ENCODE results near the gene PLEKHM3.

PLEKHM3 gene

DNA sequence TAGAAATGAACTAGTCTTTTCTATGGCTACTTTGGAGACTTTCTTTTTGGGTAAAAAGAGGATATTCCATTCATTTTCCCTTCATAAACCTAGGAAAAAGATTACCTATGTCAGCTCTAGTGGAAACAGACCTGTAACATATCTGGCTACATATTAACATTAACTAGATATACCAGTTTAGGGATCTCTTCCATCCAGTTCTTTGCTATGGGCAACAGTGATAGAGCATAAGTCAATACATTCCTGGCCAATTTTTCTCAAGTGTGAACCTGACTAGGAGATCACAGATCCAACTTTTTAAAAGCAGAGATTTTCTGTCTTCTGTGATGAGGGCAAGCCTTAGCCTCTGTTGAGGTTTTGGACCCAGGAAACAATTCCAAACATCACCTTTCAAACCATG is 34.5 kb downstream of the PLEKHM3 start:
- H3K4me2 ChIP-seq (ENCODE audit: low read depth, low read length, poor library complexity, severe bottlenecking): no peak overlapping the region
- H3K9ac ChIP-seq (ENCODE audit: low read depth, low read length, poor library complexity, severe bottlenecking): no peak overlapping the region
- TF ChIP-seq, protein P1, sequence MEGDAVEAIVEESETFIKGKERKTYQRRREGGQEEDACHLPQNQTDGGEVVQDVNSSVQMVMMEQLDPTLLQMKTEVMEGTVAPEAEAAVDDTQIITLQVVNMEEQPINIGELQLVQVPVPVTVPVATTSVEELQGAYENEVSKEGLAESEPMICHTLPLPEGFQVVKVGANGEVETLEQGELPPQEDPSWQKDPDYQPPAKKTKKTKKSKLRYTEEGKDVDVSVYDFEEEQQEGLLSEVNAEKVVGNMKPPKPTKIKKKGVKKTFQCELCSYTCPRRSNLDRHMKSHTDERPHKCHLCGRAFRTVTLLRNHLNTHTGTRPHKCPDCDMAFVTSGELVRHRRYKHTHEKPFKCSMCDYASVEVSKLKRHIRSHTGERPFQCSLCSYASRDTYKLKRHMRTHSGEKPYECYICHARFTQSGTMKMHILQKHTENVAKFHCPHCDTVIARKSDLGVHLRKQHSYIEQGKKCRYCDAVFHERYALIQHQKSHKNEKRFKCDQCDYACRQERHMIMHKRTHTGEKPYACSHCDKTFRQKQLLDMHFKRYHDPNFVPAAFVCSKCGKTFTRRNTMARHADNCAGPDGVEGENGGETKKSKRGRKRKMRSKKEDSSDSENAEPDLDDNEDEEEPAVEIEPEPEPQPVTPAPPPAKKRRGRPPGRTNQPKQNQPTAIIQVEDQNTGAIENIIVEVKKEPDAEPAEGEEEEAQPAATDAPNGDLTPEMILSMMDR (conservative IDR thresholded peaks at IDR 0.05; ENCODE audit: low read length): no peak
- TF ChIP-seq EZH2phosphoT487 (IDR thresholded peaks at IDR 0.05; ENCODE audit: borderline replicate concordance): no peak
- no peak overlapping the region for H3K4me3 ChIP-seq (ENCODE audit: low read length, poor library complexity, severe bottlenecking)
- H4K20me1 ChIP-seq (ENCODE audit: insufficient read depth, low read length, poor library complexity, severe bottlenecking): no peaks in the 10 kb centered on the region
- H3K9me3 ChIP-seq (ENCODE audit: insufficient read depth, low read depth, low read length): no peaks in the 10 kb centered on the region
- no peaks in the 10 kb centered on the region for H3F3A ChIP-seq (ENCODE audit: low read depth)
- H3K27me3 ChIP-seq (ENCODE audit: insufficient read depth, low read length, poor library complexity, severe bottlenecking): no peaks in the 10 kb centered on the region
- peaks cover 12% of the 10 kb centered on the region for H3K4me1 ChIP-seq (ENCODE audit: insufficient read depth, low read length, poor library complexity, severe bottlenecking)
- no peaks in the 10 kb centered on the region for H3K36me3 ChIP-seq (ENCODE audit: insufficient read depth, low read length)
- no peaks in the 10 kb centered on the region; the same call in 1 of the 2 replicates for H3K79me2 ChIP-seq (ENCODE audit: insufficient read depth, low read length)
- H2AFZ ChIP-seq (ENCODE audit: low read length): no peak overlapping the region
- H3K9me2 ChIP-seq (replicated peaks; ENCODE audit: low read depth, low read length): no peaks in the 10 kb centered on the region

DNA sequence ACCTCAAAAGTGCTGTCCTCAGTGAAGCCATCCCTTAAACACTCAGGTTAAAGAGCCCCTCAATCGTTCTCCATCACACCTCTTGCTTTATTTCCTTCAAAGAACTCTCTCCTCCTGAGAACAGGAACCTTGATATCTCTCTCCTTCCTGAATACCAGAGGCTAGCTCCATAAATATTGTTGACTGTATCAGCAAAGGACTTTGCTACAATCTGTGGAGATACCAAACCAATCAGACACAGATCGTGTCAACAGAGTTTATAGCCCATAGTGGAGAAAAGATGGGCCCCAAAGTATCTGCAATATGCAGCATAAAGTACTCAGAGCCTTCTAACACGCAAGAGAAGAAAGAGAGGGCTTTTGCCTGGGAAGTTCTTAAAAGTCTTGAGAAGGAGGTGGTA is 36.4 kb downstream of the PLEKHM3 start:
- H3K4me3 ChIP-seq (ENCODE audit: low read length, poor library complexity, severe bottlenecking): no peak overlapping the region
- peaks cover 12% of the 10 kb centered on the region for H3K4me1 ChIP-seq (ENCODE audit: insufficient read depth, low read length, poor library complexity, severe bottlenecking)

DNA sequence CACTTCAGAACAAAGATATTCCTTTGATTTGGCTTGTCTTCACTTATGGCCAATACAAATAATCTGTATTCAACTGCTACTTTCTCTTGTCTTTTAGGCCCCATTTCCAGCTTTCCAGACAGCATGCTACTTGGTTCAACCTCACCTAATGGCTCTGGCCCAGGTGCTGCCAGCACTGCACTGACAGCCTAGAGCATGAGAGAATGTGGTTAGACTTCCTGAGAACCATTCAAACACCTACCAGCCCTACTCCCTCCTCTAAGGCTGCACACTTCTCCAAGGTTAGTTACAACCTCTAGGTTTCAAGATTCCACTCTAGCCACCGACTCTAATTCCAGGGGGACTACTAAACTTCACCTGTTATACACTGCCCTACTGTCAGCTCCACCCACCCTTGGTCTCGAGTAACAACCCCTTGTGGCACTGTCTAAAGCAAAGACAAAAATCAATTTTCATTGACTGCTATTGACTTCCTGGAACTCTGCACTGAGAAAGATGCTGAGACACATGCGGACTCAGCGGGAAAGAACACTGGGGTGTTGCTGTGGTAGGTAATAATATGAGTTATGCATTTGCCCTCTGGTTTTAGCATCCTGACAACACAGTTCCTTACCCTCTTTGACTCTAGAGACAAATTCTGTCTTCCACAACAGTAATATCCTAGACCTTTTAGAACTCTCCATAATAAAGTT is 38.2 kb downstream of the PLEKHM3 start:
- no peak overlapping the region for H3K9ac ChIP-seq (ENCODE audit: low read depth, low read length, poor library complexity, severe bottlenecking)
- no peaks in the 10 kb centered on the region for H3K9me2 ChIP-seq (replicated peaks; ENCODE audit: low read depth, low read length)
- H2AFZ ChIP-seq (ENCODE audit: low read length): no peak overlapping the region
- H4K20me1 ChIP-seq (ENCODE audit: insufficient read depth, low read length, poor library complexity, severe bottlenecking): no peaks in the 10 kb centered on the region
- H3K79me2 ChIP-seq (ENCODE audit: insufficient read depth, low read length): no peaks in the 10 kb centered on the region
- TF ChIP-seq, protein P1 (conservative IDR thresholded peaks at IDR 0.05; ENCODE audit: low read length): no peak
- TF ChIP-seq EZH2phosphoT487 (IDR thresholded peaks at IDR 0.05; ENCODE audit: borderline replicate concordance): no peak
- H3K4me2 ChIP-seq (ENCODE audit: low read depth, low read length, poor library complexity, severe bottlenecking): no peak overlapping the region
- H3K27me3 ChIP-seq (ENCODE audit: insufficient read depth, low read length, poor library complexity, severe bottlenecking): no peaks in the 10 kb centered on the region
- H3K9me3 ChIP-seq (ENCODE audit: insufficient read depth, low read depth, low read length): no peaks in the 10 kb centered on the region
- peaks cover 12% of the 10 kb centered on the region for H3K4me1 ChIP-seq (ENCODE audit: insufficient read depth, low read length, poor library complexity, severe bottlenecking)
- H3F3A ChIP-seq (ENCODE audit: low read depth): no peaks in the 10 kb centered on the region
- H3K4me3 ChIP-seq (ENCODE audit: low read length, poor library complexity, severe bottlenecking): no peak overlapping the region
- no peaks in the 10 kb centered on the region for H3K36me3 ChIP-seq (ENCODE audit: insufficient read depth, low read length)

More for the DNA sequence above, 36.4 kb downstream of the PLEKHM3 start:
- H4K20me1 ChIP-seq (ENCODE audit: insufficient read depth, low read length, poor library complexity, severe bottlenecking): no peaks in the 10 kb centered on the region
- no peaks in the 10 kb centered on the region for H3K9me3 ChIP-seq (ENCODE audit: insufficient read depth, low read depth, low read length)
- no peak overlapping the region for H2AFZ ChIP-seq (ENCODE audit: low read length)
- no peaks in the 10 kb centered on the region for H3K9me2 ChIP-seq (replicated peaks; ENCODE audit: low read depth, low read length)
- H3K27me3 ChIP-seq (ENCODE audit: insufficient read depth, low read length, poor library complexity, severe bottlenecking): no peaks in the 10 kb centered on the region
- H3K4me2 ChIP-seq (ENCODE audit: low read depth, low read length, poor library complexity, severe bottlenecking): no peak overlapping the region
- H3F3A ChIP-seq (ENCODE audit: low read depth): no peaks in the 10 kb centered on the region
- TF ChIP-seq, protein P1 (conservative IDR thresholded peaks at IDR 0.05; ENCODE audit: low read length): no peak
- TF ChIP-seq EZH2phosphoT487 (IDR thresholded peaks at IDR 0.05; ENCODE audit: borderline replicate concordance): no peak
- H3K9ac ChIP-seq (ENCODE audit: low read depth, low read length, poor library complexity, severe bottlenecking): no peak overlapping the region
- no peaks in the 10 kb centered on the region; the same call in 1 of the 2 replicates for H3K79me2 ChIP-seq (ENCODE audit: insufficient read depth, low read length)
- H3K36me3 ChIP-seq (ENCODE audit: insufficient read depth, low read length): no peaks in the 10 kb centered on the region
